Endodermal cell (in vitro differentiated cells): Measurements from ENCODE around the gene DHODH. TPM values are rescaled to one million over a fixed set of nuclear protein-coding genes. Genes with fewer than 3 reads are reported as not detected.

Experiments used
- DNase-seq: peaks from one replicate; pipeline ENCODE4 v3.0.0-alpha.2; 2017
- H3K27ac ChIP-seq: 2 replicates; pipeline ENCODE4 v1.5.1; 2013; ENCODE audit warnings: mild to moderate bottlenecking, low read depth, low read length, moderate library complexity
- H3K27me3 ChIP-seq: 2 replicates; pipeline ENCODE4 v1.6.1; 2013; ENCODE audit warnings: mild to moderate bottlenecking, low read length, moderate library complexity; ENCODE audit not compliant: insufficient read depth, control insufficient read depth, poor library complexity, severe bottlenecking
- H3K36me3 ChIP-seq: 2 replicates; pipeline ENCODE4 v1.7.0; 2013; ENCODE audit warnings: mild to moderate bottlenecking, low read length, moderate library complexity; ENCODE audit not compliant: control insufficient read depth, insufficient read depth
- H3K4me1 ChIP-seq: one replicate; pipeline ENCODE4 v1.7.0; 2013; ENCODE audit warnings: low read length; ENCODE audit not compliant: control insufficient read depth, insufficient read depth
- H3K4me3 ChIP-seq: 2 replicates; pipeline ENCODE4 v1.5.1; 2013; ENCODE audit warnings: mild to moderate bottlenecking, low read length, moderate library complexity
- H3K9ac ChIP-seq: 2 replicates; pipeline ENCODE4 v1.6.1; 2013; ENCODE audit warnings: mild to moderate bottlenecking, low read length, moderate library complexity; ENCODE audit not compliant: poor library complexity, severe bottlenecking; ENCODE audit errors: extremely low read depth
- H3K9me3 ChIP-seq: 2 replicates; pipeline ENCODE4 v1.6.1; 2013; ENCODE audit warnings: mild to moderate bottlenecking, low read length, moderate library complexity; ENCODE audit not compliant: control insufficient read depth
- H3K27ac Mint-ChIP-seq: 2 replicates; pipeline ENCODE4 v1.8.0; 2020; ENCODE audit warnings: mixed read lengths
- H3K27me3 Mint-ChIP-seq: 2 replicates; pipeline ENCODE4 v1.8.0; 2021; ENCODE audit warnings: mild to moderate bottlenecking, mixed read lengths; ENCODE audit not compliant: insufficient read depth
- H3K36me3 Mint-ChIP-seq: 2 replicates; pipeline ENCODE4 v1.8.0; 2020; ENCODE audit warnings: low read depth, mixed read lengths
- H3K4me1 Mint-ChIP-seq: 2 replicates; pipeline ENCODE4 v1.8.0; 2020; ENCODE audit warnings: mixed read lengths
- H3K4me3 Mint-ChIP-seq: 2 replicates; pipeline ENCODE4 v1.8.0; 2020; ENCODE audit warnings: mild to moderate bottlenecking, moderate library complexity, mixed read lengths
- H3K9me3 Mint-ChIP-seq: 2 replicates; pipeline ENCODE4 v1.8.0; 2020; ENCODE audit warnings: mild to moderate bottlenecking, mixed read lengths
- CTCF ChIP-seq: fragments of 200-600 bp; sonication (generic); conservative IDR thresholded peaks from 2 replicates; pipeline ENCODE4 v1.5.0; 2021; ENCODE audit warnings: antibody characterized with exemption, mild to moderate bottlenecking
- WGBS, 2 experiments: methylation state at CpG; one replicate each; pipeline versions ENCODE4 v1.1.5 to v1.1.7; 2013; ENCODE audit warnings: missing lambda C conversion rate in 2 of 2, mixed read lengths in 1 of 2; ENCODE audit not compliant: insufficient coverage in 1 of 2, insufficient read length in 1 of 2; 5-methylcytosine and 5-hydroxymethylcytosine counted together
- long read RNA-seq, 4 experiments: library from polyadenylated mRNA in 2 of 4; library from RNA in 1 of 4; library from capped mRNA in 1 of 4; stranded (forward) in 3 of 4; unstranded in 1 of 4; transcript quantifications; one replicate each; pipeline ENCODE4 v2.0.0, GENCODE V29; 2020 to 2021; ENCODE audit warnings: inconsistent platforms in 1 of 4
- polyA plus RNA-seq, 2 experiments: library from polyadenylated mRNA; stranded (reverse); fragments of 50-300 nt; gene quantifications; one replicate each; pipeline ENCODE4 v1.2.3, GENCODE V29; 2013
- total RNA-seq, 2 donors: library from RNA; stranded (reverse); fragmentation: NEBNext Ultra II Directional in 1 of 2; extraction: Animal tissue kit (Norgen Biotek cat#: 25700) in 1 of 2; gene quantifications; 2 replicates in 1 of 2; 3 replicates in 1 of 2; pipeline ENCODE4 v1.2.1, GENCODE V29; 2021

The DHODH gene
- 10 to 100 TPM; 15.5 to 17.4 TPM for total RNA-seq
- polyA plus RNA-seq (2013, experiment 1 of 2) = 6.9 TPM
- 6.6 TPM for polyA plus RNA-seq (2013, experiment 2 of 2)
- long read RNA-seq, experiment 1, partial matches to known transcripts = 4 of 6 reads
- long read RNA-seq, experiment 1, other reads (novel, unspliced or antisense) = 1 of 6 reads
- long read RNA-seq, experiment 2, transcript DHODH-201 (9 exons, 2,426 nt) = major isoform, 39 of 52 reads
- long read RNA-seq, experiment 2, partial matches to known transcripts = 3 of 52 reads
- long read RNA-seq, experiment 2, other reads (novel, unspliced or antisense) = 10 of 52 reads
- long read RNA-seq, experiment 3, transcript DHODH-201 (9 exons, 2,426 nt) = major isoform, 45 of 55 reads
- long read RNA-seq, experiment 3, partial matches to known transcripts = 0 of 55 reads
- long read RNA-seq, experiment 3, other reads (novel, unspliced or antisense) = 10 of 55 reads
- long read RNA-seq, experiment 4, transcript DHODH-201 (9 exons, 2,426 nt) = major isoform, 37 of 49 reads
- long read RNA-seq, experiment 4, partial matches to known transcripts = 5 of 49 reads
- long read RNA-seq, experiment 4, other reads (novel, unspliced or antisense) = 6 of 49 reads

GRCh38 chr16:72008424-72009216 lies at the start of gene DHODH:
TSS of gene DHODH (plus strand) at chr16:72008744. CDS start at chr16:72008765, 21 bp downstream.
- H3K9me3 ChIP-seq = no peaks in the 10 kb centered on the region
- peak within 1 kb of the TSS; percentile 76 for H3K9ac ChIP-seq
- Mint-ChIP-seq H3K36me3 (peaks cover 6% of the 10 kb centered on the region), H3K4me1 (peaks cover 16% of the 10 kb centered on the region), H3K27me3 (peaks cover 7% of the 10 kb centered on the region), H3K9me3 (no peaks in the 10 kb centered on the region), H3K4me3 (peak within 1 kb of the TSS; percentile 88), H3K27ac (peak within 1 kb of the TSS; percentile 95)
- H3K4me1 ChIP-seq = peaks cover 7% of the 10 kb centered on the region
- no peaks in the 10 kb centered on the region for H3K27me3 ChIP-seq
- peak within 1 kb of the TSS; percentile 96 for H3K4me3 ChIP-seq
- H3K27ac ChIP-seq = no peak within 1 kb of the TSS
- peak; percentile 99 for DNase-seq
- no peak for TF ChIP-seq CTCF
- peaks cover 6% of the 10 kb centered on the region for H3K36me3 ChIP-seq
- WGBS, 2 experiments = 1 to 2% methylated on average over 27 to 57 of the region's 57 CpGs

DNA sequence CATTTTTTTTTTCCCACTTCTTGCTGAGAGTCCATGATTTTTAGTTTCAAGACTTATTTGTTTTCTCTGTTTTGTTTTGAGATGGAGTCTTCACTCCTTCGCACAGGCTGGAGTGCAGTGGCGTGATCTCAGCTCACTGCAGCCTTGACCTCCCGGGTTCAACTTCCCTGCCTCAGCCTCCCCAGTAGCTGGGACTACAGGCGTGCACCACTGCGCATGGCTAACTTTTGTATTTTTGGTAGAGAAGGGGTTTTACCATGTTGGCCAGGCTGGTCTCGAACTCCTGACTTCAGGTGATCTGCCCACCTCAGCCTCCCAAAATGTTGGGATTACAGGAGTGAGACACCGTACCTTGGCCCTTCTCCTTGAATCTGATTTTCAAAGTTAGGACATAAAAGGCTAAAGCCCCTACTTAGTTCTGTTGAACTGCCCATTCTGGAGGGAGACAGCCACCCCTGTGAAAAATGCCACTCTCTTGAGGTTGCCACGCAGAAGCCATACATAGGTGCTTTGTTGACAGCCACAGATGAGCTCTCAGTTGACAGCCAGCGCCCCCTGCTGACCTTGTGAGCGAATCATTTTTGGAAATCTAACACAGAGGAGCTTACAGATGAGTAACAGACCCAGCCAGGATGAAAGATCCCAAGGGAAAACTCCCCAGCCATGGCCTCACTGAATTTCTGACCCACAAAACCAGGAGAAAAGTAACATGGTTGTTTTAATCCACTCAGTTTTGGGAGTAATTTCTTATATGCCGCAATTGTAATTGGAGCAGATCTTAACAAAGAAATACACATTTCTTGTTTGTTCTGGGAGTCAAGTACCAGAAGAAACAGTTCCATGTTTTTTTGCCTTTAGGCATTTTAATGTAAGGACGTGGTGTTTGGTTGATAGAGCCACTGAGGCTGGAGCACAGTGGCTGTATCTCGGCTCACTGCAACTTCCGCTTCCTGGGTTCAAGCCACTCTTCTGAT lies 47.2 kb upstream of the DHODH start:
- WGBS, 2 experiments = 63 to 69% methylated on average over 9 to 14 of the region's 14 CpGs
- peak; percentile 88 for TF ChIP-seq CTCF
- H3K4me3 ChIP-seq = no peak overlapping the region
- H3K4me1 Mint-ChIP-seq = peaks cover 13% of the 10 kb centered on the region
- no peaks in the 10 kb centered on the region for H3K27me3 Mint-ChIP-seq
- H3K27ac Mint-ChIP-seq = no peak overlapping the region
- no peak overlapping the region for H3K4me3 Mint-ChIP-seq
- H3K27ac ChIP-seq = no peak overlapping the region
- H3K4me1 ChIP-seq = no peaks in the 10 kb centered on the region
- no peaks in the 10 kb centered on the region for H3K36me3 Mint-ChIP-seq
- H3K9me3 Mint-ChIP-seq = no peaks in the 10 kb centered on the region
- DNase-seq = peak; percentile 96
- H3K27me3 ChIP-seq = no peaks in the 10 kb centered on the region
- no peak overlapping the region for H3K9ac ChIP-seq
- no peaks in the 10 kb centered on the region for H3K36me3 ChIP-seq
- no peaks in the 10 kb centered on the region for H3K9me3 ChIP-seq
